K562 (cell line): ENCODE data around the gene SUMF2. TPM values are rescaled to one million over a fixed set of nuclear protein-coding genes. Genes with fewer than 3 reads are reported as not detected.
A peak's percentile ranks its signal among the peaks of the same experiment; 100 is the strongest.

ENCODE experiments used
- ATAC-seq: fragments of 200-7000 bp; cut with Tn5 transposase; 3 replicates; pipeline ENCODE4 v1.9.1; 2020; ENCODE audit warnings: moderate library complexity
- BruUV-seq: library from RNA; stranded (reverse); fragments of 400-500 nt; replicated peaks from 2 replicates; lab custom pipeline; 2021; lab: Mats Ljungman, UMichigan
- CTCF ChIA-PET: fragments of 300-600 bp; formaldehyde crosslinking; extraction: SDS; loops from one replicate; lab custom pipeline; 2021; ENCODE audit warnings: low intra/inter-chr PET ratio; lab: Yijun Ruan, JAX
- POLR2A ChIA-PET: fragments of 300-600, 350-650 bp; sonication (Branson Sonifier 250); formaldehyde crosslinking; extraction: SDS; loops from one replicate; lab custom pipeline; 2021; ENCODE audit warnings: antibody characterized with exemption, inconsistent platforms; lab: Yijun Ruan, JAX
- DNase-seq, 4 experiments: peaks; one replicate each; pipeline versions ENCODE4 v3.0.0 to v3.0.0-alpha.2; 2011 to 2018; ENCODE audit warnings: low spot score in 3 of 4, mixed read lengths in 3 of 4; ENCODE audit errors: extremely low read depth in 1 of 4
- FAIRE-seq: peaks from 2 replicates; lab custom pipeline; 2011; peaks lifted over from hg19 to GRCh38; lab: Jason Lieb, UNC
- H2AFZ ChIP-seq: 2 replicates; pipeline ENCODE4 v1.6.0; 2011; ENCODE audit warnings: low read depth, low read length, control low read depth, inconsistent platforms
- H3K27ac ChIP-seq: fragments of 200-600 bp; 3 replicates; pipeline ENCODE4 v1.8.0; 2011; ENCODE audit warnings: low read depth, mild to moderate bottlenecking, control low read depth, inconsistent platforms, low read length, moderate library complexity, mixed read lengths; ENCODE audit errors: extremely low read depth
- H3K27me3 ChIP-seq, 2 experiments: fragments of 300-600 bp in 1 of 2; 2 replicates in 1 of 2; 3 replicates in 1 of 2; pipeline versions ENCODE4 v1.6.0 to v1.8.0; 2011; ENCODE audit warnings: inconsistent platforms in 2 of 2, low read length in 2 of 2, mild to moderate bottlenecking in 1 of 2, mixed read lengths in 1 of 2, moderate library complexity in 1 of 2; ENCODE audit not compliant: control insufficient read depth in 2 of 2, insufficient read depth in 2 of 2
- H3K36me3 ChIP-seq: fragments of 300-600 bp; 3 replicates; pipeline ENCODE4 v1.8.0; 2011; ENCODE audit warnings: mild to moderate bottlenecking, low read length, inconsistent platforms; ENCODE audit not compliant: control insufficient read depth, insufficient read depth
- H3K4me1 ChIP-seq, 2 experiments: fragments of 200-600 bp in 1 of 2; replicated peaks in 1 of 2; 2 replicates in 1 of 2; 3 replicates in 1 of 2; pipeline versions ENCODE4 v1.5.1 to v1.8.0; 2011; ENCODE audit warnings: inconsistent platforms in 2 of 2, low read length in 2 of 2, mild to moderate bottlenecking in 1 of 2, mixed read lengths in 1 of 2, moderate library complexity in 1 of 2; ENCODE audit not compliant: control insufficient read depth in 2 of 2, insufficient read depth in 2 of 2
- H3K4me2 ChIP-seq: 2 replicates; pipeline ENCODE4 v1.6.1; 2011; ENCODE audit warnings: low read length, control low read depth, inconsistent platforms, mixed read lengths; ENCODE audit not compliant: insufficient read depth
- H3K4me3 ChIP-seq: fragments of 200-600 bp; sonication (generic), shearing (Covaris generic); 2 replicates; pipeline ENCODE4 v1.5.1; 2016; ENCODE audit warnings: control low read depth, inconsistent platforms
- H3K79me2 ChIP-seq: fragments of 200-600 bp; 3 replicates; pipeline ENCODE4 v1.8.0; 2011; ENCODE audit warnings: low read length, inconsistent platforms; ENCODE audit not compliant: control insufficient read depth, insufficient read depth
- H3K9ac ChIP-seq, 2 experiments: 2 replicates each; pipeline versions ENCODE4 v1.6.0 to v1.6.1; 2011; ENCODE audit warnings: low read depth in 2 of 2, low read length in 2 of 2, control low read depth in 1 of 2, inconsistent platforms in 1 of 2, mild to moderate bottlenecking in 1 of 2, mixed read lengths in 1 of 2; ENCODE audit not compliant: insufficient read depth in 1 of 2
- H3K9me1 ChIP-seq: one replicate; pipeline ENCODE4 v1.6.0; 2011; ENCODE audit warnings: inconsistent platforms, mild to moderate bottlenecking, low read length, moderate library complexity; ENCODE audit not compliant: control insufficient read depth, insufficient read depth
- H3K9me3 ChIP-seq: replicated peaks from 2 replicates; pipeline ENCODE4 v1.5.1; 2011; ENCODE audit warnings: low read depth, low read length, inconsistent platforms; ENCODE audit not compliant: control insufficient read depth, insufficient read depth
- H4K20me1 ChIP-seq: replicated peaks from 2 replicates; pipeline ENCODE4 v1.6.1; 2011; ENCODE audit warnings: low read length, inconsistent platforms, mixed read lengths; ENCODE audit not compliant: control insufficient read depth, insufficient read depth
- ARHGAP35 ChIP-seq: fragments of 450-650 bp; IDR thresholded peaks from 2 replicates; pipeline ENCODE4 v1.6.1; 2018; ENCODE audit not compliant: partially characterized antibody
- CBX5 ChIP-seq: IDR thresholded peaks from 2 replicates; pipeline ENCODE4 v1.6.1; 2014; ENCODE audit warnings: low read depth, borderline replicate concordance
- CC2D1A ChIP-seq: fragments of 450-650 bp; IDR thresholded peaks from 2 replicates; pipeline ENCODE4 v1.6.1; 2017; ENCODE audit warnings: mild to moderate bottlenecking
- ERF ChIP-seq: fragments of 450-650 bp; formaldehyde crosslinking; IDR thresholded peaks from 2 replicates; pipeline ENCODE4 v1.4.0; 2020; ENCODE audit warnings: mild to moderate bottlenecking, mixed read lengths
- ETS1 ChIP-seq: conservative IDR thresholded peaks from 2 replicates; pipeline ENCODE4 v1.6.1; 2011; ENCODE audit warnings: low read depth, mild to moderate bottlenecking, low read length; ENCODE audit not compliant: control insufficient read depth
- HLTF ChIP-seq: fragments of 450-650 bp; IDR thresholded peaks from 2 replicates; pipeline ENCODE4 v1.6.1; 2016
- NBN ChIP-seq: fragments of 450-650 bp; IDR thresholded peaks from 2 replicates; pipeline ENCODE4 v1.6.1; 2016; ENCODE audit warnings: low read depth, mild to moderate bottlenecking
- RHOXF2B ChIP-seq: fragments of 250-450 bp; sonication (Bioruptor Pico); conservative IDR thresholded peaks from 2 replicates; pipeline ENCODE4 v1.5.1; 2021
- SMARCA4 ChIP-seq: fragments of 450-650 bp; IDR thresholded peaks from 2 replicates; pipeline ENCODE4 v1.6.1; 2016
- TAF1 ChIP-seq: IDR thresholded peaks from 2 replicates; pipeline ENCODE4 v1.6.1; 2011; ENCODE audit warnings: mild to moderate bottlenecking, low read length, moderate library complexity; ENCODE audit not compliant: insufficient read depth, control insufficient read depth, severe bottlenecking; ENCODE audit errors: extremely low read depth
- TCF3 ChIP-seq: sonication (generic); formaldehyde crosslinking; IDR thresholded peaks from 2 replicates; pipeline ENCODE4 v1.4.0; 2020; ENCODE audit warnings: mild to moderate bottlenecking, missing genetic modification reagents
- THAP7 ChIP-seq: fragments of 250-450 bp; sonication (Bioruptor Pico); IDR thresholded peaks from 2 replicates; pipeline ENCODE4 v1.5.0; 2021
- ZBTB17 ChIP-seq: fragments of 450-650 bp; formaldehyde crosslinking; IDR thresholded peaks from 2 replicates; pipeline ENCODE4 v1.4.0; 2020; ENCODE audit warnings: mild to moderate bottlenecking
- ZNF24 ChIP-seq: fragments of 450-650 bp; IDR thresholded peaks from 2 replicates; pipeline ENCODE4 v1.6.1; 2016
- ZNF589 ChIP-seq: fragments of 200-800 bp; sonication (Bioruptor generic); IDR thresholded peaks from 2 replicates; pipeline ENCODE4 v1.6.1; 2016; ENCODE audit warnings: low read depth, missing genetic modification characterization, missing compliant biosample characterization
- ZNF766 ChIP-seq: fragments of 200-800 bp; sonication (Bioruptor generic); conservative IDR thresholded peaks from 2 replicates; pipeline ENCODE4 v1.6.1; 2016; ENCODE audit warnings: missing genetic modification characterization, missing compliant biosample characterization
- ZZZ3 ChIP-seq: fragments of 450-650 bp; IDR thresholded peaks from 2 replicates; pipeline ENCODE4 v1.6.1; 2016; ENCODE audit warnings: antibody characterized with exemption, mild to moderate bottlenecking, moderate library complexity
- WGBS: fragments of 100-300 bp; shearing (Covaris generic); methylation state at CpG from one replicate; pipeline ENCODE4 v1.1.6; 2016; ENCODE audit warnings: low coverage, mixed read lengths; ENCODE audit not compliant: insufficient coverage; ENCODE audit errors: missing lambda C conversion rate; 5-methylcytosine and 5-hydroxymethylcytosine counted together
- in situ Hi-C: fragments of 300-500 bp; cut with MboI; formaldehyde crosslinking; loops from 4 replicates; pipeline ENCODE4 v1.15.0; 2018; ENCODE audit warnings: inconsistent platforms, mixed read lengths
- intact Hi-C: fragments of 100-400 bp; cut with micrococcal nuclease; formaldehyde crosslinking; loops from 2 replicates; pipeline ENCODE4 v1.14.2; 2022
- polyA plus RNA-seq, 8 experiments: library from polyadenylated mRNA; depleted of rRNA in 4 of 8; stranded (reverse) in 5 of 8; unstranded in 3 of 8; fragments of >200 nt; fragmentation: Nextera tagmentation in 2 of 8; fragmentation: Illumina TruSeq in 1 of 8; extraction: Ambion mirVana in 2 of 8; extraction: Trizol in 1 of 8; gene quantifications; 2 replicates each; pipeline versions ENCODE4 v1.2.1 to v1.2.3, GENCODE V29; 2011 to 2014; ENCODE audit warnings: inconsistent platforms in 1 of 8, missing spikeins in 1 of 8
- total RNA-seq, 7 experiments: library from RNA; depleted of rRNA in 6 of 7; stranded (reverse); fragments of >200 nt in 6 of 7; fragmentation: Illumina TruSeq in 2 of 7; extraction: Trizol in 2 of 7; gene quantifications; 2 replicates each; pipeline versions ENCODE4 v1.2.1 to v1.2.3, GENCODE V29; 2011 to 2021; ENCODE audit warnings: low replicate concordance in 1 of 7
- TF ChIP-seq, protein P1 (sequence below): fragments of 250-450 bp; sonication (Bioruptor Pico); IDR thresholded peaks from 2 replicates; pipeline ENCODE4 v1.4.0; 2020; ENCODE audit warnings: mild to moderate bottlenecking
- TF ChIP-seq, protein P2 (sequence below): fragments of 450-650 bp; IDR thresholded peaks from 2 replicates; pipeline ENCODE4 v1.6.1; 2016; ENCODE audit warnings: borderline replicate concordance

Gene SUMF2
- total and polyA plus RNA-seq, 9 of the 15 experiments (the other 6 are each of a cell fraction or from before 2014, with no cell fraction given): 39.0 to 113 (median 67.7) TPM

- ChIA-PET CTCF (interaction anchor here (0.6 kb wide), 1 partner anchor 50 kb away, joined by 3 read pairs; no protein-coding TSS in a partner anchor), POLR2A (interaction anchor here (0.7 to 3.0 kb wide), 8 partner anchors 10 to 124 kb away, joined by 3 to 40 read pairs (median 5); partner anchors contain the start of genes CHCHD2 and SUMF2)
- Histone ChIP-seq H2AFZ (peak overlapping the region; percentile 87), H3K27ac (peak overlapping the region; percentile 92), H3K9me1 (no peaks in the 10 kb centered on the region), H3K36me3 (peaks cover 33% of the 10 kb centered on the region), H3K9me3 (no peaks in the 10 kb centered on the region), H3K27me3 (no peaks in the 10 kb centered on the region), H3K79me2 (peaks cover 71% of the 10 kb centered on the region), H3K4me2 (peak overlapping the region; percentile 92), H3K4me3 (peak overlapping the region; percentile 82), H3K9ac (peak overlapping the region; percentile 94), H3K4me1 (peaks cover 21 to 32% of the 10 kb centered on the region in 2 experiments), H4K20me1 (no peaks in the 10 kb centered on the region)
- intact Hi-C loops: loop anchor here (1.0 kb wide), 2 partner anchors 13 to 18 kb away; partner anchors contain the start of gene SUMF2
- DNase-seq (no peak), ATAC-seq (no peak), FAIRE-seq (no peak)
- in situ Hi-C loops: no loop called here
- 0% methylated on average over 9 of the region's 9 CpGs for WGBS
- BruUV-seq: TSS peak; percentile 92
- TF ChIP-seq TAF1 (no peak), HLTF (no peak), CBX5 (no peak), ZNF24 (no peak), THAP7 (CRISPR knock-in tag) (0 out of 2 replicates have a peak, but pooled peaks have one; percentile 26), ZNF766 (CRISPR knock-in tag) (no peak), NBN (peak; percentile 80; the same call in 1 of the 2 replicates), TCF3 (CRISPR knock-in tag) (no peak), RHOXF2B (CRISPR knock-in tag) (no peak), ZNF589 (CRISPR knock-in tag) (peak; percentile 29; the same call in 1 of the 2 replicates), ARHGAP35 (no peak), ZBTB17 (CRISPR knock-in tag) (peak; percentile 69; the same call in 1 of the 2 replicates), CC2D1A (0 out of 2 replicates have a peak, but pooled peaks have one; percentile 24), SMARCA4 (0 out of 2 replicates have a peak, but pooled peaks have one; percentile 49), ETS1 (no peak), ZZZ3 (0 out of 2 replicates have a peak, but pooled peaks have one; percentile 55), ERF (CRISPR knock-in tag) (0 out of 2 replicates have a peak, but pooled peaks have one; percentile 30)
- TF ChIP-seq, protein P1, sequence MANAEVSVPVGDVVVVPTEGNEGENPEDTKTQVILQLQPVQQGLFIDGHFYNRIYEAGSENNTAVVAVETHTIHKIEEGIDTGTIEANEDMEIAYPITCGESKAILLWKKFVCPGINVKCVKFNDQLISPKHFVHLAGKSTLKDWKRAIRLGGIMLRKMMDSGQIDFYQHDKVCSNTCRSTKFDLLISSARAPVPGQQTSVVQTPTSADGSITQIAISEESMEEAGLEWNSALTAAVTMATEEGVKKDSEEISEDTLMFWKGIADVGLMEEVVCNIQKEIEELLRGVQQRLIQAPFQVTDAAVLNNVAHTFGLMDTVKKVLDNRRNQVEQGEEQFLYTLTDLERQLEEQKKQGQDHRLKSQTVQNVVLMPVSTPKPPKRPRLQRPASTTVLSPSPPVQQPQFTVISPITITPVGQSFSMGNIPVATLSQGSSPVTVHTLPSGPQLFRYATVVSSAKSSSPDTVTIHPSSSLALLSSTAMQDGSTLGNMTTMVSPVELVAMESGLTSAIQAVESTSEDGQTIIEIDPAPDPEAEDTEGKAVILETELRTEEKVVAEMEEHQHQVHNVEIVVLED: no peak
- TF ChIP-seq, protein P2, sequence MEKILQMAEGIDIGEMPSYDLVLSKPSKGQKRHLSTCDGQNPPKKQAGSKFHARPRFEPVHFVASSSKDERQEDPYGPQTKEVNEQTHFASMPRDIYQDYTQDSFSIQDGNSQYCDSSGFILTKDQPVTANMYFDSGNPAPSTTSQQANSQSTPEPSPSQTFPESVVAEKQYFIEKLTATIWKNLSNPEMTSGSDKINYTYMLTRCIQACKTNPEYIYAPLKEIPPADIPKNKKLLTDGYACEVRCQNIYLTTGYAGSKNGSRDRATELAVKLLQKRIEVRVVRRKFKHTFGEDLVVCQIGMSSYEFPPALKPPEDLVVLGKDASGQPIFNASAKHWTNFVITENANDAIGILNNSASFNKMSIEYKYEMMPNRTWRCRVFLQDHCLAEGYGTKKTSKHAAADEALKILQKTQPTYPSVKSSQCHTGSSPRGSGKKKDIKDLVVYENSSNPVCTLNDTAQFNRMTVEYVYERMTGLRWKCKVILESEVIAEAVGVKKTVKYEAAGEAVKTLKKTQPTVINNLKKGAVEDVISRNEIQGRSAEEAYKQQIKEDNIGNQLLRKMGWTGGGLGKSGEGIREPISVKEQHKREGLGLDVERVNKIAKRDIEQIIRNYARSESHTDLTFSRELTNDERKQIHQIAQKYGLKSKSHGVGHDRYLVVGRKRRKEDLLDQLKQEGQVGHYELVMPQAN: peak; percentile 40; the same call in 1 of the 2 replicates
These were observed 13.1 kb upstream of the SUMF2 start for GRCh38 chr7:56051053-56051338.
